CMK (cell line): Measurements from ENCODE around the gene NXN.
"Not testable (repeated sequence)": the region's sequence is repeated elsewhere in the genome, so short reads cannot be mapped to it uniquely, and the experiment has no call there.

ENCODE experiments used
- DNase-seq: peaks from one replicate; pipeline ENCODE4 v3.0.0-alpha.2; 2010; ENCODE audit warnings: low read depth

The NXN gene

GRCh38 chr17:953767-954166, 25.8 kb downstream of the NXN start:
- DNase-seq, result no peak

- DNase-seq, result not testable (repeated sequence)
Measured at GRCh38 chr17:952592-952991, 27.0 kb downstream of the NXN start.

- peak; percentile 3 for DNase-seq
Measured at GRCh38 chr17:951325-952132, 28.0 kb downstream of the NXN start.

- DNase-seq, result no peak
Measured at GRCh38 chr17:949623-950303, 29.8 kb downstream of the NXN start.

GRCh38 chr17:948284-948852, 31.2 kb downstream of the NXN start:
- DNase-seq, result no peak

- no peak for DNase-seq
Measured at GRCh38 chr17:946510-947236, 32.9 kb downstream of the NXN start.

- no peak for DNase-seq
Measured at GRCh38 chr17:945672-946071, 33.9 kb downstream of the NXN start.

GRCh38 chr17:944266-944826, 35.2 kb downstream of the NXN start:
- no peak for DNase-seq

- DNase-seq, result no peak
Measured at GRCh38 chr17:935485-935884, 44.1 kb downstream of the NXN start.

- no peak for DNase-seq
Measured at GRCh38 chr17:933312-934073, 46.1 kb downstream of the NXN start.

- DNase-seq, result no peak
Measured at GRCh38 chr17:930258-930657, 49.3 kb downstream of the NXN start.

GRCh38 chr17:929586-929985, 50.0 kb downstream of the NXN start:
- DNase-seq, result no peak

- no peak for DNase-seq
Measured at GRCh38 chr17:927611-928461, 51.7 kb downstream of the NXN start.

- DNase-seq, result no peak
Measured at GRCh38 chr17:925817-926216, 53.8 kb downstream of the NXN start.

GRCh38 chr17:924711-925475, 54.7 kb downstream of the NXN start:
- DNase-seq, result no peak

- not testable (repeated sequence) for DNase-seq
Measured at GRCh38 chr17:924306-924705, 55.3 kb downstream of the NXN start.

GRCh38 chr17:923633-924032, 55.9 kb downstream of the NXN start:
- DNase-seq, result no peak

- no peak for DNase-seq
Measured at GRCh38 chr17:921161-921560, 58.4 kb downstream of the NXN start.

GRCh38 chr17:920190-920589, 59.4 kb downstream of the NXN start:
- no peak for DNase-seq
